ENCODE measurements around the gene ZBTB17. TPM values are rescaled to one million over a fixed set of nuclear protein-coding genes. Genes with fewer than 3 reads are reported as not detected.

The ZBTB17 gene
- total and polyA plus RNA-seq, 10 of the 15 experiments (the other 5 are each of a cell fraction or from before 2014, with no cell fraction given): 0.87 to 59.4 (median 38.7) TPM

DNA sequence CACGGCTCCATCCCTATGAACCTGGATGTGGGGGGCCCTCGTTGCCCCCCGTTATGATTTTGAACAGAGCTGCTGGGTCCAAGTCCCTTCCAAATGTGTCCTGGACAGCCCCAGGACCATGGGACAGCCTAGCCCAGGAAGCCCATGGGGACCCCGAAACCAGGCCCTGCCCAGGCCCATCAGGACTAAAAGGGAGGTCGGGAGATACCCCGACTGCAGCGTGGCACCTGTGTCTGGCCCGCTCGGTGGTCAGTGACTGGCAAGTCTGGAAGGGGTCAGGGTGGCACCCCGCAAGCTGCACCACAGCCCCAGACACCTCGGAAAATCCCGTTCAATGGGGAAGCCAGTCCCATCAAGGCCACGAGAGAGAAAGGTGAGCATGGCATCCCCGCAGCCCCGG, 17.8 kb upstream of the ZBTB17 start:
- Histone ChIP-seq H3K4me1 (ENCODE audit: control insufficient read depth, insufficient read depth, low read length) (no peaks in the 10 kb centered on the region), H3K9ac (ENCODE audit: control insufficient read depth, insufficient read depth, low read length) (no peak overlapping the region), H4K20me1 (ENCODE audit: control insufficient read depth, insufficient read depth) (no peaks in the 10 kb centered on the region; the same call in 1 of the 2 replicates), H2AFZ (ENCODE audit: control insufficient read depth, low read depth, low read length) (no peak overlapping the region), H3K27me3 (replicated peaks in 1 of 2; ENCODE audit: control insufficient read depth in 2 of 2, insufficient read depth in 2 of 2, low read length in 1 of 2) (no peaks in the 10 kb centered on the region), H3K9me3 (replicated peaks; ENCODE audit: control insufficient read depth, insufficient read depth, low read length) (no peaks in the 10 kb centered on the region), H3K27ac (ENCODE audit: control insufficient read depth, insufficient read depth) (no peak overlapping the region), H3K36me3 (ENCODE audit: control insufficient read depth in 2 of 2, insufficient read depth in 2 of 2, low read length in 1 of 2) (no peaks in the 10 kb centered on the region), H3K4me3 (no peak overlapping the region), H3K79me2 (ENCODE audit: control insufficient read depth, insufficient read depth, low read length) (no peaks in the 10 kb centered on the region), H3K4me2 (ENCODE audit: control insufficient read depth, insufficient read depth) (no peak overlapping the region)
- RAD21 ChIA-PET (ENCODE audit: unreplicated experiment): interaction anchor here (2.4 kb wide), 1 partner anchor 178 kb away, joined by 11 read pairs; no protein-coding TSS in a partner anchor
- CTCF ChIA-PET: interaction anchor here (0.6 to 2.6 kb wide), 8 partner anchors 37 to 202 kb away, joined by 3 to 14 read pairs (median 4); no protein-coding TSS in a partner anchor
- SMC1A ChIA-PET (ENCODE audit: uncharacterized antibody, unreplicated experiment): interaction anchor here (1.6 to 2.2 kb wide), 3 partner anchors 17 to 202 kb away, joined by 6 to 10 read pairs (median 8); partner anchors contain the start of gene ZBTB17
- intact Hi-C loops (cut with micrococcal nuclease; ENCODE audit: unreplicated experiment): loop anchor here (1.0 to 5.0 kb wide), 2 partner anchors 36 to 201 kb away; no protein-coding TSS in a partner anchor
- DNase-seq (ENCODE audit: low read depth, low spot score) (no peak), ATAC-seq (no peak), FAIRE-seq (no peak)
- TF ChIP-seq, protein P1, sequence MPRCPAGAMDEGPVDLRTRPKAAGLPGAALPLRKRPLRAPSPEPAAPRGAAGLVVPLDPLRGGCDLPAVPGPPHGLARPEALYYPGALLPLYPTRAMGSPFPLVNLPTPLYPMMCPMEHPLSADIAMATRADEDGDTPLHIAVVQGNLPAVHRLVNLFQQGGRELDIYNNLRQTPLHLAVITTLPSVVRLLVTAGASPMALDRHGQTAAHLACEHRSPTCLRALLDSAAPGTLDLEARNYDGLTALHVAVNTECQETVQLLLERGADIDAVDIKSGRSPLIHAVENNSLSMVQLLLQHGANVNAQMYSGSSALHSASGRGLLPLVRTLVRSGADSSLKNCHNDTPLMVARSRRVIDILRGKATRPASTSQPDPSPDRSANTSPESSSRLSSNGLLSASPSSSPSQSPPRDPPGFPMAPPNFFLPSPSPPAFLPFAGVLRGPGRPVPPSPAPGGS (IDR thresholded peaks at IDR 0.05; ENCODE audit: borderline replicate concordance, insufficient read depth, low read depth, low read length, poor library complexity, severe bottlenecking): no peak
- TF ChIP-seq EP300 (IDR thresholded peaks at IDR 0.05; ENCODE audit: borderline replicate concordance in 1 of 2, control insufficient read depth in 1 of 2, low read depth in 2 of 2, low read length in 2 of 2) (no peak), BACH1 (IDR thresholded peaks at IDR 0.05; ENCODE audit: borderline replicate concordance) (no peak), HDAC2 (IDR thresholded peaks at IDR 0.05) (no peak), ZBED1 (IDR thresholded peaks at IDR 0.05; ENCODE audit: borderline replicate concordance) (no peak), ELK1 (IDR thresholded peaks at IDR 0.05; ENCODE audit: low read depth, low read length) (no peak), POLR2AphosphoS5 (IDR thresholded peaks at IDR 0.05; ENCODE audit: low read length) (no peak), YBX1 (IDR thresholded peaks at IDR 0.05) (no peak), BHLHE40 (IDR thresholded peaks at IDR 0.05; ENCODE audit: borderline replicate concordance in 1 of 2, low read depth in 2 of 2, low read length in 1 of 2) (no peak), POU2F2 (IDR thresholded peaks at IDR 0.05; ENCODE audit: borderline replicate concordance, low read depth, low read length) (no peak), RCOR1 (conservative IDR thresholded peaks at IDR 0.05; ENCODE audit: low read depth, low read length) (no peak), CBX5 (IDR thresholded peaks at IDR 0.05; ENCODE audit: low read depth) (no peak), MLLT1 (IDR thresholded peaks at IDR 0.05) (no peak)
- TF ChIP-seq, protein P2, sequence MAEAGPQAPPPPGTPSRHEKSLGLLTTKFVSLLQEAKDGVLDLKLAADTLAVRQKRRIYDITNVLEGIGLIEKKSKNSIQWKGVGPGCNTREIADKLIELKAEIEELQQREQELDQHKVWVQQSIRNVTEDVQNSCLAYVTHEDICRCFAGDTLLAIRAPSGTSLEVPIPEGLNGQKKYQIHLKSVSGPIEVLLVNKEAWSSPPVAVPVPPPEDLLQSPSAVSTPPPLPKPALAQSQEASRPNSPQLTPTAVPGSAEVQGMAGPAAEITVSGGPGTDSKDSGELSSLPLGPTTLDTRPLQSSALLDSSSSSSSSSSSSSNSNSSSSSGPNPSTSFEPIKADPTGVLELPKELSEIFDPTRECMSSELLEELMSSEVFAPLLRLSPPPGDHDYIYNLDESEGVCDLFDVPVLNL (IDR thresholded peaks at IDR 0.05; ENCODE audit: low read depth, low read length): no peak
- POLR2A ChIA-PET: no interaction called here
- in situ Hi-C loops (cut with MboI): no loop called here
- 65% methylated on average over 15 of the region's 15 CpGs for WGBS (ENCODE audit: insufficient coverage, insufficient replicate concordance, low lambda C conversion rate, missing lambda C conversion rate)
- BruUV-seq (replicated peaks): no TSS peak
